Nephron (organoid): ENCODE results near the gene PLCXD3.

Source experiments
- H3K27ac Mint-ChIP-seq, 3 experiments: 2 replicates each; pipeline ENCODE4 v1.8.0; 2020; ENCODE audit warnings: mixed read lengths in 3 of 3, mild to moderate bottlenecking in 2 of 3, moderate library complexity in 1 of 3
- H3K27me3 Mint-ChIP-seq: 2 replicates; pipeline ENCODE4 v1.8.0; 2021; ENCODE audit warnings: low read depth, mild to moderate bottlenecking, moderate library complexity, mixed read lengths
- H3K36me3 Mint-ChIP-seq: 2 replicates; pipeline ENCODE4 v1.8.0; 2020; ENCODE audit warnings: low read depth, mixed read lengths
- H3K4me1 Mint-ChIP-seq: 2 replicates; pipeline ENCODE4 v1.8.0; 2020; ENCODE audit warnings: mixed read lengths
- H3K4me3 Mint-ChIP-seq, 3 experiments: 2 replicates each; pipeline ENCODE4 v1.8.0; 2020; ENCODE audit warnings: mild to moderate bottlenecking in 3 of 3, mixed read lengths in 3 of 3, moderate library complexity in 2 of 3
- H3K9me3 Mint-ChIP-seq: 2 replicates; pipeline ENCODE4 v1.8.0; 2020; ENCODE audit warnings: mixed read lengths
- CTCF ChIP-seq, 3 experiments: fragments of 200-600 bp; sonication (generic); IDR thresholded peaks; one replicate each; pipeline ENCODE4 v1.5.0; 2021; ENCODE audit warnings: antibody characterized with exemption in 3 of 3; ENCODE audit not compliant: unreplicated experiment in 3 of 3

The PLCXD3 gene

GRCh38 chr5:41510176-41510831 lies at the start of gene PLCXD3:
TSS of gene PLCXD3 (minus strand) at chr5:41510601. CDS start at chr5:41510526, 75 bp downstream.
- Mint-ChIP-seq H3K27me3 (peaks cover 53% of the 10 kb centered on the region), H3K4me3 (peak within 1 kb of the TSS; percentile 76 to 82 (median 79)), H3K36me3 (no peaks in the 10 kb centered on the region), H3K9me3 (no peaks in the 10 kb centered on the region), H3K4me1 (peaks cover 6% of the 10 kb centered on the region), H3K27ac (no peak within 1 kb of the TSS)
- TF ChIP-seq CTCF (IDR thresholded peaks at IDR 0.05; ENCODE audit: unreplicated experiment in 3 of 3), result no peak

- Mint-ChIP-seq H3K27ac (no peak overlapping the region), H3K4me3 (no peak overlapping the region), H3K27me3 (no peaks in the 10 kb centered on the region)
Observed at GRCh38 chr5:41559184-41559583, 48.8 kb upstream of the PLCXD3 start.

GRCh38 chr5:41558295-41558694 lies 47.9 kb upstream of the PLCXD3 start:
- no peaks in the 10 kb centered on the region for H3K36me3 Mint-ChIP-seq
- no peaks in the 10 kb centered on the region for H3K4me1 Mint-ChIP-seq
- H3K27ac Mint-ChIP-seq, result no peak overlapping the region
- TF ChIP-seq CTCF (IDR thresholded peaks at IDR 0.05; ENCODE audit: unreplicated experiment in 3 of 3), result no peak
- no peak overlapping the region for H3K4me3 Mint-ChIP-seq
- no peaks in the 10 kb centered on the region for H3K9me3 Mint-ChIP-seq
- H3K27me3 Mint-ChIP-seq, result no peaks in the 10 kb centered on the region

More at GRCh38 chr5:41559184-41559583, 48.8 kb upstream of the PLCXD3 start:
- no peak for TF ChIP-seq CTCF (IDR thresholded peaks at IDR 0.05; ENCODE audit: unreplicated experiment in 3 of 3)
- no peaks in the 10 kb centered on the region for H3K4me1 Mint-ChIP-seq
- peaks cover 4% of the 10 kb centered on the region for H3K9me3 Mint-ChIP-seq
- no peaks in the 10 kb centered on the region for H3K36me3 Mint-ChIP-seq

- Mint-ChIP-seq H3K27me3 (no peaks in the 10 kb centered on the region), H3K36me3 (no peaks in the 10 kb centered on the region), H3K4me1 (no peaks in the 10 kb centered on the region), H3K27ac (no peak overlapping the region), H3K9me3 (peaks cover 13% of the 10 kb centered on the region), H3K4me3 (no peak overlapping the region)
- TF ChIP-seq CTCF (IDR thresholded peaks at IDR 0.05; ENCODE audit: unreplicated experiment in 3 of 3), result no peak
Observed at GRCh38 chr5:41547991-41548390, 37.6 kb upstream of the PLCXD3 start.

GRCh38 chr5:41542183-41542582 lies 31.8 kb upstream of the PLCXD3 start:
- no peak for TF ChIP-seq CTCF (IDR thresholded peaks at IDR 0.05; ENCODE audit: unreplicated experiment in 3 of 3)
- Mint-ChIP-seq H3K4me1 (no peaks in the 10 kb centered on the region), H3K27me3 (no peaks in the 10 kb centered on the region), H3K36me3 (no peaks in the 10 kb centered on the region), H3K27ac (no peak overlapping the region), H3K9me3 (peaks cover 3% of the 10 kb centered on the region), H3K4me3 (no peak overlapping the region)

GRCh38 chr5:41539454-41539853 lies 29.1 kb upstream of the PLCXD3 start:
- no peaks in the 10 kb centered on the region for H3K36me3 Mint-ChIP-seq
- no peak overlapping the region for H3K27ac Mint-ChIP-seq
- no peak overlapping the region for H3K4me3 Mint-ChIP-seq
- H3K9me3 Mint-ChIP-seq, result peaks cover 10% of the 10 kb centered on the region
- no peak for TF ChIP-seq CTCF (IDR thresholded peaks at IDR 0.05; ENCODE audit: unreplicated experiment in 3 of 3)
- H3K4me1 Mint-ChIP-seq, result no peaks in the 10 kb centered on the region
- no peaks in the 10 kb centered on the region for H3K27me3 Mint-ChIP-seq
